Esophagus muscularis mucosa (tissue), 4 donors: ENCODE measurements around the gene LRP3.

ENCODE experiments used
- EP300 ChIP-seq: sonication (generic); formaldehyde crosslinking; IDR thresholded peaks from one replicate; pipeline ENCODE4 v1.6.1; 2017; ENCODE audit warnings: antibody characterized with exemption
- POLR2A ChIP-seq: fragments of 450-650 bp; IDR thresholded peaks from one replicate; pipeline ENCODE4 v1.6.1; 2017; ENCODE audit warnings: antibody characterized with exemption, moderate library complexity, mild to moderate bottlenecking, low read depth
- POLR2AphosphoS5 ChIP-seq, 2 donors: sonication (generic); formaldehyde crosslinking; IDR thresholded peaks; one replicate each; pipeline ENCODE4 v1.6.1; 2017; ENCODE audit warnings: antibody characterized with exemption in 2 of 2
- TF ChIP-seq, protein P1 (sequence below), 3 experiments: fragments of 200-600 bp in 2 of 3; fragments of 450-650 bp in 1 of 3; sonication (generic) in 2 of 3; IDR thresholded peaks; one replicate each; pipeline ENCODE4 v1.5.1; 2017 to 2019; ENCODE audit warnings: antibody characterized with exemption in 3 of 3, mild to moderate bottlenecking in 2 of 3, moderate library complexity in 1 of 3

DNA sequence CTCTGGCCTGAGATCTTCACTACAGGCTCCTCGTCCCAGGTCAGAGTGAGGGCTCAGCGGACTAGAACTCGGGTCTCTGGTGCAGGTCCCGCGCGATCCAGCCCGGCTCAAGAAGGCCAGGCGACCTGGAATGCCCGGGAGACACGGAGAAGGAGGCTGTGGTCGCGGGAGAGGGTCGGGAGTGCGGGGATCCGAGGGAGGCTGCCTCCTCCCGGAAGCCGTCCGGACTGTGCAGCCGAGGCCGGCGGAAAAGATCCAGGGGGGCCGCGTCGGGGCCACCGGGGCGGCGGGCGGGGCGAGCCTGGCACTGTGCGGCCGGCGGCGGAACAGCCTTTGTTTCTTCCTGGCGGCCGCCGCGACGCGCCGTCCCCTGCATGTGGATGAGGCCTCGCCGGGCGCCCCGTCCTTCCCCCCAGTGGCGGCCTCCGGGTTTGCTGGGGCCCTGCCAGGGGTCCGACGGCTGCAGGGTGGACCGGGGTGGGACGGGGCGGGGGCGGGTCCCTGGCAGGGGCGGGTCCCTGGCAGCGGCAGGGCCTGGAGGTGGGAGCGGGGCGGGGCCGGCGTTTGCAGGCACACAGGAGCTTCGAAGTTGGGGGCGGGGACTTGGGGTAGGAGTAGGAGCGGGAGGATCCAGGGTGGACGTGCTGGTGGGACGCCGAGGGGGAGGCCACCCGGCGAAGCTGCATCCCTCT is 32.6 kb downstream of the LRP3 start:
- TF ChIP-seq POLR2A, result no peak
- TF ChIP-seq EP300, result no peak
- TF ChIP-seq, protein P1, sequence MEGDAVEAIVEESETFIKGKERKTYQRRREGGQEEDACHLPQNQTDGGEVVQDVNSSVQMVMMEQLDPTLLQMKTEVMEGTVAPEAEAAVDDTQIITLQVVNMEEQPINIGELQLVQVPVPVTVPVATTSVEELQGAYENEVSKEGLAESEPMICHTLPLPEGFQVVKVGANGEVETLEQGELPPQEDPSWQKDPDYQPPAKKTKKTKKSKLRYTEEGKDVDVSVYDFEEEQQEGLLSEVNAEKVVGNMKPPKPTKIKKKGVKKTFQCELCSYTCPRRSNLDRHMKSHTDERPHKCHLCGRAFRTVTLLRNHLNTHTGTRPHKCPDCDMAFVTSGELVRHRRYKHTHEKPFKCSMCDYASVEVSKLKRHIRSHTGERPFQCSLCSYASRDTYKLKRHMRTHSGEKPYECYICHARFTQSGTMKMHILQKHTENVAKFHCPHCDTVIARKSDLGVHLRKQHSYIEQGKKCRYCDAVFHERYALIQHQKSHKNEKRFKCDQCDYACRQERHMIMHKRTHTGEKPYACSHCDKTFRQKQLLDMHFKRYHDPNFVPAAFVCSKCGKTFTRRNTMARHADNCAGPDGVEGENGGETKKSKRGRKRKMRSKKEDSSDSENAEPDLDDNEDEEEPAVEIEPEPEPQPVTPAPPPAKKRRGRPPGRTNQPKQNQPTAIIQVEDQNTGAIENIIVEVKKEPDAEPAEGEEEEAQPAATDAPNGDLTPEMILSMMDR (IDR thresholded peaks at IDR 0.05), result no peak
- no peak for TF ChIP-seq POLR2AphosphoS5 (IDR thresholded peaks at IDR 0.05)
